HG02870 (cell line): Measurements from ENCODE around the gene IL17RB.

Experiments
- ATAC-seq: cut with Tn5 transposase; IDR thresholded peaks from one replicate; pipeline ENCODE4 v1.9.1; 2021; ENCODE audit warnings: mild to moderate bottlenecking, moderate library complexity; ENCODE audit not compliant: unreplicated experiment

The IL17RB gene

GRCh38 chr3:53858096-53858741 is 11.9 kb downstream of the IL17RB start:
- no peak for ATAC-seq

GRCh38 chr3:53859178-53859577 is 12.8 kb downstream of the IL17RB start:
- ATAC-seq, result no peak

GRCh38 chr3:53860196-53860595 is 13.8 kb downstream of the IL17RB start:
- ATAC-seq, result no peak

- no peak for ATAC-seq
Observed at GRCh38 chr3:53862241-53862640, 15.9 kb downstream of the IL17RB start.

GRCh38 chr3:53863145-53863544 is 16.8 kb downstream of the IL17RB start:
- ATAC-seq, result no peak

GRCh38 chr3:53865732-53866499 is 19.5 kb downstream of the IL17RB start:
- ATAC-seq, result no peak

- ATAC-seq, result no peak
Observed at GRCh38 chr3:53880396-53881345, 34.3 kb downstream of the IL17RB start.

GRCh38 chr3:53881691-53882593 is 35.6 kb downstream of the IL17RB start, which contains the start of gene ACTR8:
TSS of gene ACTR8 (minus strand) at chr3:53882152. CDS start at chr3:53882101, 51 bp downstream.
- ATAC-seq, result peak; percentile 72

- no peak for ATAC-seq
Observed at GRCh38 chr3:53883008-53883407, 36.6 kb downstream of the IL17RB start.

GRCh38 chr3:53884623-53885022 is 38.3 kb downstream of the IL17RB start:
- ATAC-seq, result no peak

- no peak for ATAC-seq
Observed at GRCh38 chr3:53885239-53885638, 38.9 kb downstream of the IL17RB start.

GRCh38 chr3:53887446-53887845 is 41.1 kb downstream of the IL17RB start:
- ATAC-seq, result no peak

GRCh38 chr3:53888232-53888631 is 41.9 kb downstream of the IL17RB start:
- ATAC-seq, result no peak

- no peak for ATAC-seq
Observed at GRCh38 chr3:53890726-53891475, 44.5 kb downstream of the IL17RB start.

GRCh38 chr3:53891497-53892285 is 45.3 kb downstream of the IL17RB start, which contains the start of gene SELENOK:
TSS of gene SELENOK (minus strand) at chr3:53891859.
- peak; percentile 94 for ATAC-seq

- ATAC-seq, result no peak
Observed at GRCh38 chr3:53892286-53892637, 45.9 kb downstream of the IL17RB start.

GRCh38 chr3:53899750-53900149 is 53.4 kb downstream of the IL17RB start:
- ATAC-seq, result no peak

- ATAC-seq, result no peak
Observed at GRCh38 chr3:53900666-53901331, 54.4 kb downstream of the IL17RB start.
